Fibroblast of lung (primary cell): Measurements from ENCODE around the gene MIOS. TPM values are rescaled to one million over a fixed set of nuclear protein-coding genes. Genes with fewer than 3 reads are reported as not detected.

ENCODE experiments used
- DNase-seq, 2 donors: peaks; one replicate each; pipeline versions ENCODE4 v3.0.0 to v3.0.0-alpha.2; 2010; ENCODE audit warnings: low read depth in 2 of 2
- H2AFZ ChIP-seq: 2 replicates; pipeline ENCODE4 v1.5.1; 2012; ENCODE audit warnings: low read length, control low read depth, inconsistent platforms
- H3K27ac ChIP-seq: 2 replicates; pipeline ENCODE4 v1.5.1; 2011; ENCODE audit warnings: low read length, control low read depth; ENCODE audit not compliant: insufficient read depth
- H3K27me3 ChIP-seq: 2 replicates; pipeline ENCODE4 v1.5.1; 2011; ENCODE audit warnings: mild to moderate bottlenecking, low read length; ENCODE audit not compliant: control insufficient read depth, insufficient read depth
- H3K36me3 ChIP-seq: 2 replicates; pipeline ENCODE4 v1.5.1; 2011; ENCODE audit warnings: low read length; ENCODE audit not compliant: control insufficient read depth, insufficient read depth
- H3K4me1 ChIP-seq: 2 replicates; pipeline ENCODE4 v1.5.1; 2011; ENCODE audit warnings: low read length; ENCODE audit not compliant: control insufficient read depth, insufficient read depth; ENCODE audit errors: extremely low read depth
- H3K4me2 ChIP-seq: 2 replicates; pipeline ENCODE4 v1.5.1; 2011; ENCODE audit warnings: low read length, control low read depth; ENCODE audit not compliant: insufficient read depth; ENCODE audit errors: extremely low read depth
- H3K4me3 ChIP-seq, 4 experiments: fragments of 200-600 bp in 1 of 4; sonication (generic) in 1 of 4; replicated peaks in 1 of 4; 2 replicates each; pipeline ENCODE4 v1.5.1; 2011 to 2016; ENCODE audit warnings: low read length in 4 of 4, low read depth in 3 of 4, mild to moderate bottlenecking in 3 of 4, control low read depth in 2 of 4, inconsistent platforms in 1 of 4, mixed read lengths in 1 of 4; ENCODE audit not compliant: insufficient read depth in 1 of 4; ENCODE audit errors: control extremely low read depth in 1 of 4
- H3K79me2 ChIP-seq: 2 replicates; pipeline ENCODE4 v1.5.1; 2012; ENCODE audit warnings: mild to moderate bottlenecking, low read length, inconsistent platforms; ENCODE audit not compliant: control insufficient read depth, insufficient read depth
- H3K9ac ChIP-seq: 2 replicates; pipeline ENCODE4 v1.5.1; 2011; ENCODE audit warnings: mild to moderate bottlenecking, low read length, control low read depth; ENCODE audit not compliant: insufficient read depth
- H3K9me3 ChIP-seq: 2 replicates; pipeline ENCODE4 v1.5.1; 2012; ENCODE audit warnings: low read depth, low read length; ENCODE audit not compliant: control insufficient read depth, insufficient read depth
- H4K20me1 ChIP-seq: 2 replicates; pipeline ENCODE4 v1.5.1; 2011; ENCODE audit warnings: low read length; ENCODE audit not compliant: control insufficient read depth, insufficient read depth; ENCODE audit errors: extremely low read depth
- CTCF ChIP-seq, 2 donors: IDR thresholded peaks in 1 of 2; conservative IDR thresholded peaks in 1 of 2; 1 replicate in 1 of 2; 2 replicates in 1 of 2; pipeline ENCODE4 v1.5.1; 2011 to 2012; ENCODE audit warnings: low read length in 2 of 2, control low read depth in 1 of 2, inconsistent platforms in 1 of 2, low read depth in 1 of 2, mild to moderate bottlenecking in 1 of 2
- EZH2 ChIP-seq: IDR thresholded peaks from 2 replicates; pipeline ENCODE4 v1.5.1; 2012; ENCODE audit warnings: low read length, control low read depth, mild to moderate bottlenecking; ENCODE audit errors: missing control alignments
- polyA plus RNA-seq, 2 donors: library from polyadenylated mRNA; depleted of rRNA in 1 of 2; stranded (reverse) in 1 of 2; unstranded in 1 of 2; fragments of >200 nt; gene quantifications; 2 replicates each; pipeline ENCODE4 v1.2.1, GENCODE V29; 2011 to 2012; ENCODE audit warnings: missing spikeins in 1 of 2
- total RNA-seq: library from RNA; depleted of rRNA; stranded (reverse); fragments of >200 nt; gene quantifications from 2 replicates; pipeline ENCODE4 v1.2.1, GENCODE V29; 2014

Gene MIOS
- total and polyA plus RNA-seq, 2 donors (not counting 1 experiment from before 2014, with no cell fraction given), result 16.4 to 30.9 TPM

- Histone ChIP-seq H3K4me3 (no peak overlapping the region), H3K79me2 (no peaks in the 10 kb centered on the region), H3K9ac (no peak overlapping the region), H3K36me3 (no peaks in the 10 kb centered on the region), H3K9me3 (no peaks in the 10 kb centered on the region), H4K20me1 (no peaks in the 10 kb centered on the region), H3K4me2 (no peak overlapping the region), H3K27me3 (no peaks in the 10 kb centered on the region), H2AFZ (no peak overlapping the region), H3K4me1 (no peaks in the 10 kb centered on the region), H3K27ac (no peak overlapping the region)
- DNase-seq, result no peak
- TF ChIP-seq EZH2 (no peak), CTCF (conservative IDR thresholded peaks at IDR 0.05 in 1 of 2, IDR thresholded peaks at IDR 0.05 in 1 of 2; ENCODE audit: low read depth in 1 of 2, low read length in 2 of 2) (no peak)
These were observed 61.8 kb downstream of the MIOS start for GRCh38 chr7:7628476-7628875.

GRCh38 chr7:7630626-7631329 is 64.1 kb downstream of the MIOS start:
- TF ChIP-seq EZH2, result no peak
- TF ChIP-seq CTCF (conservative IDR thresholded peaks at IDR 0.05 in 1 of 2, IDR thresholded peaks at IDR 0.05 in 1 of 2; ENCODE audit: low read depth in 1 of 2, low read length in 2 of 2), result no peak
- no peak overlapping the region for H3K9ac ChIP-seq
- no peak overlapping the region for H3K4me3 ChIP-seq
- H4K20me1 ChIP-seq, result no peaks in the 10 kb centered on the region
- no peaks in the 10 kb centered on the region for H3K79me2 ChIP-seq
- H3K36me3 ChIP-seq, result no peaks in the 10 kb centered on the region
- no peaks in the 10 kb centered on the region for H3K9me3 ChIP-seq
- H3K4me2 ChIP-seq, result no peak overlapping the region
- DNase-seq, result no peak
- H3K27ac ChIP-seq, result no peak overlapping the region
- H3K4me1 ChIP-seq, result no peaks in the 10 kb centered on the region
- H3K27me3 ChIP-seq, result no peaks in the 10 kb centered on the region
- no peak overlapping the region for H2AFZ ChIP-seq

GRCh38 chr7:7639421-7639820 is 72.7 kb downstream of the MIOS start:
- DNase-seq, result peak; percentile 2 to 6
- H2AFZ ChIP-seq, result peak overlapping the region; percentile 99
- no peaks in the 10 kb centered on the region for H3K36me3 ChIP-seq
- peaks cover 3% of the 10 kb centered on the region for H3K79me2 ChIP-seq
- peak overlapping the region; percentile 80 to 90 (median 84) for H3K4me3 ChIP-seq
- TF ChIP-seq EZH2, result no peak
- TF ChIP-seq CTCF (conservative IDR thresholded peaks at IDR 0.05 in 1 of 2, IDR thresholded peaks at IDR 0.05 in 1 of 2; ENCODE audit: low read depth in 1 of 2, low read length in 2 of 2), result no peak
- H3K27me3 ChIP-seq, result no peaks in the 10 kb centered on the region
- no peaks in the 10 kb centered on the region for H4K20me1 ChIP-seq
- H3K27ac ChIP-seq, result peak overlapping the region; percentile 87
- H3K4me2 ChIP-seq, result peak overlapping the region; percentile 81
- H3K9ac ChIP-seq, result peak overlapping the region; percentile 67
- H3K9me3 ChIP-seq, result no peaks in the 10 kb centered on the region
- no peaks in the 10 kb centered on the region for H3K4me1 ChIP-seq
